GM23248 (cell line): ENCODE measurements around the gene PCCA. TPM values are rescaled to one million over a fixed set of nuclear protein-coding genes. Genes with fewer than 3 reads are reported as not detected.

ENCODE experiments used
- DNase-seq: peaks from one replicate; pipeline ENCODE4 v3.0.0-alpha.2; 2015
- H2AFZ ChIP-seq: fragments of 200-600 bp; sonication (generic); 2 replicates; pipeline ENCODE4 v1.6.1; 2016; ENCODE audit warnings: antibody characterized with exemption
- H3F3A ChIP-seq: fragments of 200-600 bp; sonication (generic); 2 replicates; pipeline ENCODE4 v1.6.1; 2016; ENCODE audit warnings: mild to moderate bottlenecking, antibody characterized with exemption, mixed run types; ENCODE audit not compliant: insufficient read depth
- H3K27ac ChIP-seq: fragments of 200-600 bp; sonication (generic); 2 replicates; pipeline ENCODE4 v1.5.1; 2016; ENCODE audit warnings: mild to moderate bottlenecking
- H3K27me3 ChIP-seq: fragments of 200-600 bp; sonication (generic); replicated peaks from 2 replicates; pipeline ENCODE4 v1.6.1; 2016; ENCODE audit warnings: mild to moderate bottlenecking; ENCODE audit not compliant: insufficient read depth
- H3K36me3 ChIP-seq: fragments of 200-600 bp; sonication (generic); 2 replicates; pipeline ENCODE4 v1.6.1; 2016; ENCODE audit warnings: low read depth, mild to moderate bottlenecking
- H3K4me1 ChIP-seq: fragments of 200-600 bp; sonication (generic); 2 replicates; pipeline ENCODE4 v1.6.1; 2016; ENCODE audit warnings: mild to moderate bottlenecking; ENCODE audit not compliant: insufficient read depth
- H3K4me2 ChIP-seq: fragments of 200-600 bp; sonication (generic); one replicate; pipeline ENCODE4 v1.6.1; 2016; ENCODE audit warnings: mild to moderate bottlenecking; ENCODE audit not compliant: unreplicated experiment
- H3K4me3 ChIP-seq: fragments of 200-600 bp; sonication (generic); 2 replicates; pipeline ENCODE4 v1.5.1; 2016; ENCODE audit warnings: mild to moderate bottlenecking
- H3K79me2 ChIP-seq: fragments of 200-600 bp; sonication (generic); 2 replicates; pipeline ENCODE4 v1.6.1; 2016; ENCODE audit warnings: mild to moderate bottlenecking; ENCODE audit not compliant: insufficient read depth
- H3K9ac ChIP-seq: fragments of 200-600 bp; sonication (generic); 2 replicates; pipeline ENCODE4 v1.6.1; 2016; ENCODE audit warnings: mild to moderate bottlenecking
- H3K9me2 ChIP-seq: fragments of 200-600 bp; sonication (generic); 2 replicates; pipeline ENCODE4 v1.6.1; 2016; ENCODE audit warnings: mixed run types, mild to moderate bottlenecking, moderate library complexity; ENCODE audit not compliant: insufficient read depth
- H3K9me3 ChIP-seq: fragments of 200-600 bp; sonication (generic); one replicate; pipeline ENCODE4 v1.6.1; 2017; ENCODE audit warnings: low read depth
- H4K20me1 ChIP-seq: fragments of 200-600 bp; sonication (generic); 2 replicates; pipeline ENCODE4 v1.6.0; 2016; ENCODE audit not compliant: insufficient read depth
- EZH2 ChIP-seq: fragments of 200-600 bp; sonication (generic); IDR thresholded peaks from 2 replicates; pipeline ENCODE4 v1.6.1; 2018; ENCODE audit warnings: antibody characterized with exemption, mild to moderate bottlenecking; ENCODE audit not compliant: insufficient read depth, poor library complexity, severe bottlenecking
- EZH2phosphoT487 ChIP-seq: fragments of 200-600 bp; sonication (generic); IDR thresholded peaks from 2 replicates; pipeline ENCODE4 v1.6.1; 2018; ENCODE audit warnings: antibody characterized with exemption, moderate library complexity, mild to moderate bottlenecking, low read depth; ENCODE audit not compliant: insufficient read depth
- WGBS, 2 experiments: methylation state at CpG; one replicate each; pipeline ENCODE4 v1.1.6; 2015 to 2017; ENCODE audit warnings: low lambda C conversion rate in 2 of 2, low coverage in 1 of 2; ENCODE audit errors: missing lambda C conversion rate in 2 of 2; 5-methylcytosine and 5-hydroxymethylcytosine counted together
- in situ Hi-C: fragments of 300-500 bp; cut with MboI; formaldehyde crosslinking; loops from 2 replicates; pipeline ENCODE4 v1.15.0; 2020
- polyA plus RNA-seq: library from polyadenylated mRNA; unstranded; fragments of >200 nt; fragmentation: Nextera tagmentation; extraction: Ambion mirVana; gene quantifications from 2 replicates; pipeline ENCODE4 v1.2.1, GENCODE V29; 2016
- total RNA-seq: library from RNA; depleted of rRNA; stranded (reverse); fragments of >200 nt; shearing (Covaris generic); gene quantifications from 2 replicates; pipeline ENCODE4 v1.2.3, GENCODE V29; 2014

Gene PCCA
- total and polyA plus RNA-seq, 2 experiments from 2014 or later, result 9.1 to 9.6 TPM

GRCh38 chr13:100532836-100533435, 444.0 kb downstream of the PCCA start:
- Histone ChIP-seq H2AFZ (no peak overlapping the region), H3K79me2 (no peaks in the 10 kb centered on the region), H3K9me3 (no peaks in the 10 kb centered on the region), H4K20me1 (no peaks in the 10 kb centered on the region), H3K9me2 (no peaks in the 10 kb centered on the region), H3K9ac (no peak overlapping the region), H3K27ac (no peak overlapping the region), H3K4me2 (no peak overlapping the region), H3K27me3 (no peaks in the 10 kb centered on the region), H3K36me3 (no peaks in the 10 kb centered on the region), H3K4me3 (no peak overlapping the region), H3F3A (no peaks in the 10 kb centered on the region), H3K4me1 (0 out of 2 replicates have a peak, but pooled peaks cover 4% of the 10 kb centered on the region)
- WGBS, 2 experiments, result 95 to 98% methylated on average over 14 of the region's 14 CpGs
- TF ChIP-seq EZH2phosphoT487 (no peak), EZH2 (no peak)
- in situ Hi-C loops, result loop anchor here (10.0 kb wide), 1 partner anchor 608 kb away; no protein-coding TSS in a partner anchor
- no peak for DNase-seq

DNA sequence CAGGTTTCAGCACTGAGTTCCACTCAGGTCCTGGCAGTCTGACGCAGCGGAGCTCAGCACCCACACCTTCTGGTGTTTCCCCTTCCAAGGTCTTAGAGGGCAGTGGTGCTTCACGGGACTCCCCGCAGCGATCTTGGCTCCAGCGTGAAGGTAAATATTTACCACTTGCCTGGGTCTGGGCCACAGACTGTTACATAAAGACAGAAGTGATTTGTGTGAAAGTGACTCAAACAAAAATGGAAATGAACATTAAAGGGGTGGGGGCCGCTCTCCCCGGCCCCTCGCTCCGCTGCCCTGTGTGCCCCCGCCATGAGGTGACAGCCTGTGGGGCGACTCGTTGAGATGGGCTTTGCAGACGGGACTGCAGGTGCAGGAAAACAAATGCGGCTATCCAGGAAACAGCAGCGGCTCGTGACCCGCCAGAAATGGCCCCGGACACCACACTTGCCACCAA, 444.7 kb downstream of the PCCA start:
- H3K27ac ChIP-seq, result no peak overlapping the region
- H3K36me3 ChIP-seq, result no peaks in the 10 kb centered on the region
- H3K9ac ChIP-seq, result no peak overlapping the region
- H3F3A ChIP-seq, result no peaks in the 10 kb centered on the region
- no peaks in the 10 kb centered on the region for H3K27me3 ChIP-seq
- H3K4me3 ChIP-seq, result no peak overlapping the region
- no peaks in the 10 kb centered on the region for H3K9me2 ChIP-seq
- H2AFZ ChIP-seq, result no peak overlapping the region
- TF ChIP-seq EZH2 (no peak), EZH2phosphoT487 (no peak)
- WGBS, 2 experiments, result 95 to 97% methylated on average over 19 of the region's 19 CpGs
- DNase-seq, result no peak
- no peaks in the 10 kb centered on the region for H3K9me3 ChIP-seq
- H3K4me2 ChIP-seq, result no peak overlapping the region
- H4K20me1 ChIP-seq, result no peaks in the 10 kb centered on the region
- no peaks in the 10 kb centered on the region for H3K79me2 ChIP-seq
- 0 out of 2 replicates have a peak, but pooled peaks cover 4% of the 10 kb centered on the region for H3K4me1 ChIP-seq
- in situ Hi-C loops, result loop anchor here (10.0 kb wide), 1 partner anchor 609 kb away; no protein-coding TSS in a partner anchor

DNA sequence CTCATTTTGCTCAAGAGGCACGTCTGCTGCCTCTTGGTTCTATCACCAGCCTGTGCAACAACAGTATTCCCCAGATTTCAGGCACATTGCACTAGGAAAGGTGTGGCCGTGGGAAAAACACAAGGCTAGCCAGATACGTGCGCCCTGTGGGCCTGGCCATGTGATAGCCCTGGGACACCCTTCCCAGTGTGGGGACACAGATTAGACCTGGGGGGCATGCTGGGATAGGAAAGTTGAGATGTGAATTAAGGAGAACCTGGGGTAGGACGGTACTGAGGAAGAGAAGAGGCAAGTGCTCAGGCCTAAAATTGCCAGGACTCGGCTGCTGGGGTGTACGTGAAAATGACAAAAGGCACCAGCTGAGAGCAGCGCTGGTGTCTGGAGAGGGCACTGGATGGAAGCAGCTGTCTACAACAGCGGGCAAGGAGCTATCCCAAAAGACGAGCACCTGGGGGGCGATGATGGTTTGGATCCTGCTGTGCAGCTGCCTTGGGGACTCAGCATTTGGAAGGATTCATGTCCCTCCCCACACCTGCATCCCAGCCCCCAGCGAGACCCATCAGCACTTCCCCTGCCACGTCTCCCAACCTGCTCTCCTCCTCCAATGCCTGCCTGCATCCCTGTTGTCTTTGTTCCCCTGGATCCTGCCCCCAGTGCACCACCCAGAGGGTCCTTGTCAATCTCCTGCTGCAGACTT, 445.4 kb downstream of the PCCA start:
- Histone ChIP-seq H3K9me3 (no peaks in the 10 kb centered on the region), H3K4me3 (no peak overlapping the region), H3K4me2 (no peak overlapping the region), H3K27me3 (no peaks in the 10 kb centered on the region), H3K9me2 (no peaks in the 10 kb centered on the region), H3F3A (no peaks in the 10 kb centered on the region), H4K20me1 (no peaks in the 10 kb centered on the region), H3K36me3 (no peaks in the 10 kb centered on the region), H3K4me1 (0 out of 2 replicates have a peak, but pooled peaks cover 4% of the 10 kb centered on the region), H3K79me2 (no peaks in the 10 kb centered on the region), H3K9ac (no peak overlapping the region), H3K27ac (no peak overlapping the region), H2AFZ (no peak overlapping the region)
- whole genome bisulfite sequencing, 2 experiments, result 96 to 98% methylated on average over 13 of the region's 13 CpGs
- in situ Hi-C loops, result loop anchor here (10.0 kb wide), 1 partner anchor 609 kb away; no protein-coding TSS in a partner anchor
- no peak for DNase-seq
- no peak for TF ChIP-seq EZH2phosphoT487
- TF ChIP-seq EZH2, result no peak

- H3K4me3 ChIP-seq, result no peak overlapping the region
- no peak overlapping the region for H3K4me2 ChIP-seq
- no peaks in the 10 kb centered on the region for H3K36me3 ChIP-seq
- H3F3A ChIP-seq, result no peaks in the 10 kb centered on the region
- H3K9me2 ChIP-seq, result no peaks in the 10 kb centered on the region
- DNase-seq, result no peak
- no peaks in the 10 kb centered on the region for H3K27me3 ChIP-seq
- H3K27ac ChIP-seq, result no peak overlapping the region
- no peaks in the 10 kb centered on the region for H3K9me3 ChIP-seq
- no peaks in the 10 kb centered on the region for H3K79me2 ChIP-seq
- H3K9ac ChIP-seq, result no peak overlapping the region
- H3K4me1 ChIP-seq, result 0 out of 2 replicates have a peak, but pooled peaks cover 4% of the 10 kb centered on the region
- 79 to 81% methylated on average over 6 of the region's 6 CpGs for WGBS, 2 experiments
- in situ Hi-C loops, result loop anchor here (10.0 kb wide), 1 partner anchor 610 kb away; no protein-coding TSS in a partner anchor
- H2AFZ ChIP-seq, result no peak overlapping the region
- H4K20me1 ChIP-seq, result no peaks in the 10 kb centered on the region
- TF ChIP-seq EZH2, result no peak
- TF ChIP-seq EZH2phosphoT487, result no peak
These were observed 446.0 kb downstream of the PCCA start for GRCh38 chr13:100534911-100535310.
